ENCODE data around the gene ADGRB2.
"Not testable (repeated sequence)": the region's sequence is repeated elsewhere in the genome, so short reads cannot be mapped to it uniquely, and the experiment has no call there.

Gene ADGRB2

DNA sequence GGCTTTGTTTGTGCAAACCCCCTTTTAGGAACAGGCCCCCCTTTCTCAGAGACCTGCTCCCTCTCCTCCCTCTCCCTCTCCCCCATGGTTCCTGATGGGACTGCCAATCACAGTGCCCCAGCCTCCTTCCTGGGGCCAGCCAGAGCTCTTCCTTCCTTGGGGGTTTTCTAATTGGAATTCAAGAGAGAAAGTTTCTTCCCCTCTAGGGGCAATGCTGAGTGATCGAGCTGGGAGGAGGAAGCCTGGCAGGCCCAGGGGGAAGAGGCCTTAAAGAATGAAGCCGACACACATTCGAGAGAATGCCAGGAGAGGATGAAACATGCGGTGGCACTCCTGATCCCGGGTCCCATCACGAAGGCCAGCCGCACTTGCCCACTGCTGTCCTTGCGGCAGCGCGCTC is 39.0 kb downstream of the ADGRB2 start:
- DNase-seq = no peak

DNA sequence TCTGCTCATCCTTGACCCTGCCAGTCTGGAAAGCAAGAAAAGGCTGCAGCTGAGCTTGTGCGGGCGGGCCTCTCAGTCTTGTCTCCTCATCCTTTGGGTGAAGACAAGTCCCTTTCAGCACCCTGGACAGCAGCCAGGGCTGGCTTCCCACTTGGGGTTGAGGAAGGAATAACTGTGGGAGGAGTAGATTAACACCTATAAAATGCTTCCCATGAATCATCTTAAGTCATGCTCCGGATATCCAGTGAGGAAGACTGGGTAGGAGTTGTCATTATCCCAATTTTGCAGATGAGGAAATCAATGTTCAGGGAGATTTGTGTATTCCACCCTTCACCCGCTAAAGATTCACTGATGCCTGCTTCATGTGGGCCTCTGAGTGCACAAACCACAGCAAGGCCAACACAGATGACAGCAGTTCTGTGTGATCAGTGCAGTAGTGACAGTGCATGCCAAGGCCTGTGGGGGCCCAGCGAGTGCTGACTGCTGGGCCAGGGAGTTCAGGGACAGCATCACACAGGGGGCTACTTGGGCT is 40.2 kb downstream of the ADGRB2 start:
- DNase-seq = no peak

DNA sequence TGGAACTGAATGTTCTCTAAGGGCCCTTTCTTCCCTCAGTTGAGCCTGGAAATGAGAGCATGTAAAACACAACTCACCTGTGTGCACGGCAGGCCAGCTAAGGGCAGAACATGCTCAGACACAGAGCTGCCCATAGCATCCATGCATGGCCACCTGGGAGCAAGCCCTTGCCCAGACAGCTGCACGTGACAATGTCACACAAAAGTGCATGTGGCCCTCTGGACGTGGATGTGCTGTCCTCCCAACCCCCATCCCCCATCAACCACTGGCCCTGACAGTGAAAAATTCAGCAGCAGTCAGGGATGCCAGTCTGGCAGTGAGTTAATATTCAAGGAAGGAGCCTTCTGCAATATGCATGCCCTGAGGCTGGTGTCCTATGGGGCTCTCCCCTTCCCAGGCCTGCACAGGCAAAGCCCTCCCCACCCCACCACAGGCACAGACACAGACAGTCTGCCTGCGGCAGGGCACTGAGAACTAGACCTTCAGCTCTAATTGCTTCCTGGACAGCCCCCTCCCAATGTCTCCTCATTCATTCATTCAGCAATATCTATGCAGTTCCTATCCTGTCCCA is 45.7 kb downstream of the ADGRB2 start:
- no peak for DNase-seq

DNA sequence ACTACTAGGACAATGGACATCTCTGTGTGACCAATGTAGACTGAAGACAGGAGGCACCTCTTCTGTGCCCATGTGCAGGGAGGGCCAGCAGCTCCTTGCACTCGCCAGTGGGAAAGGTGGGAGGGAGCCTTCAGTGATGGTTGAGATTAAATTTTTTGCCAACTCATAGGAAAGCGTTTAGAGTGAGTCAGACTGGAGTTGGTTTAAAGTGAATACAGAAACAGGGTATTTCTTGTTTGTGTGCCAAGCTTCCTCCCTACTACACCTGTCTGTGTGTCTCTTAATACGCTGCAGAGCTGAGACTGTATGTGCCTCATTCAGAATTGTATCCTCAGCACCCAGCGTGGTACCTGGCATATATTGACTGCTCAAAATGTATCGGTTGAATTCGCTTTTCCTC is 46.8 kb downstream of the ADGRB2 start:
- no peak for DNase-seq

DNA sequence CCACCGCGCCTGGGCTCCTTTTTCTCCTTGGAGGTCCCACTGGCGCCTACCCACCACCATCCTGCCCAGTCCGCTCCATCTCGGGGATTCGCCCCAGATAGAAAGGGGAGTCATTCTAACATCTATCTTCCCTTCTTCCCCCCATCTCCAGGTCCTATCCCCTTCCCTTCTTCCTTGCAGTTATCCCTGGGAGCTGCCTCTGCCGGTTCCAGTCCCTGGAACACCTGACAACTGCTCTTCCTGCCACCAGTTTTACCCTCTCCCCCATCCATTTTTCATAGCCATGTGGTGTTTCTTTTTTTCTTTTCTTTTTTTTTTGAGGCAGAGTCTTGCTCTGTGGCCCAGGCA is 48.3 kb downstream of the ADGRB2 start:
- no peak for DNase-seq

DNA sequence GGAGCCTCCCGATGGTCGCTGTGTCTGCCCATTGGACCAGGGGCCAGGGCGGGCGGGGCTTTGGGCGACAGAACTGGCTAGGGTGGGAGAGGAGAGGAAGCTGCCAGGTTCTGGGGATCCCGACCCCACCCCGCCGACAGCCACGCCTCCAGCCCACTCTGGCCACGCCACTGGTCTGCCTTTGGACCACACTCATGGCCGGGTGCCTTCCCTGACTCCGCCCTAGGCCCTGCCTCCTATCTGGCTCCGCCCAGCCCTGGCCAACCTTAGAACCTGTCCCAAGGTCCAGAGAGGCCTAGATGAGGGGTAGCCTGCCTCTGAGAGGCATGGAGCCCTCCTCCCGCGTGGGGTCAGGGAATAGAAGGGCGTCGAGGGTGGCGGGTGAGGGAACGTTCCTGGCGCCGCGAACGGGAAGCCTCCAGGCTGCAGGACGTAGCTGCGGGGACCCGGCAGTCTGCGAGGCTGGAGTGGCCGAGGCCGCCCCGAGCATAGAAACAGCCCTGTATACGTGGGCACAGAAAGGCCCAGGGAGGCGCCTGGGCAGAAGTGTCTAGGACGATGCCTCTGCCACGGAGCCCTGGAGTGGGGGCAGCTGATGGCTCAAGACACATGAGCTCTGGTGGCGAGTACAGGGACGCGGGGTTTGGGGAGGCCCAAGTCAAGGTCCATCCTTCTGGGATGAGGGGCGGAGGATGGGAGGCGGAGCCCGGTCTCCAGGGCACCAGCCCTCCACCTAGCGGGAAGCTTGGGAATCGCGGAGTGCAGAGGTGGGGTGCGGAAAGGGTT is 48.9 kb downstream of the ADGRB2 start:
- DNase-seq = no peak

DNA sequence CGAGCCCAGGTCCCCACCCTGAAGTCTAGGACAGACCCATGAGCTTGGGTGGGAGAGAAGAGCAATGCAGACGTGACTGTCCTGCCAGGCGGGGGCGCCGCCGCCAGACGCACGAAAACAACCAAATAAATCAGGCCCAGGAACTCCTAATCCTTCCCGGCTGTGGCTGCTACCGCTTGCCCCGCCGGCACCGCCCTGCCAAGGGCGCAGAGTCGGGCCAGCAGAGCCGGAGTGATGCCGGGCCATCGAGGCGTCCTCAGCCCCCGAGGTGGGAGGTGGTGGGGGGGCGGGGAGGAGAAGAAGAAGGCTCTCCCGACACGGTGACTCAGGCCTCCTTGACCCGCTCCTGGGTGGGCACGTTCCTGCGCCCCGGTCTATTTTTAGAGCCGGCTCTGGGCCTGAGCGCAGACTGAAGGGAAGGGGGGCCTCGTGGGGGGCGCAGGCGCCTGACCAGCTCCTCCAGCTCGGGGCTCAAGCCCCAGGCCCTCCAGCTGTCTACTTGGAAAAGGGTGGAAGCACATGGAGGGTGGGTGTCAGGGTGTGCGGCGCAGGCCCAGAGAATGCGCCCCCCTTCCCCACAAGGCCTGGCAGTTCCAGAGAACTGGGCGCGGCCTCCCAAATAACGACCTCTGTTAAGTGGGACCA is 49.6 kb downstream of the ADGRB2 start:
- DNase-seq = no peak

DNA sequence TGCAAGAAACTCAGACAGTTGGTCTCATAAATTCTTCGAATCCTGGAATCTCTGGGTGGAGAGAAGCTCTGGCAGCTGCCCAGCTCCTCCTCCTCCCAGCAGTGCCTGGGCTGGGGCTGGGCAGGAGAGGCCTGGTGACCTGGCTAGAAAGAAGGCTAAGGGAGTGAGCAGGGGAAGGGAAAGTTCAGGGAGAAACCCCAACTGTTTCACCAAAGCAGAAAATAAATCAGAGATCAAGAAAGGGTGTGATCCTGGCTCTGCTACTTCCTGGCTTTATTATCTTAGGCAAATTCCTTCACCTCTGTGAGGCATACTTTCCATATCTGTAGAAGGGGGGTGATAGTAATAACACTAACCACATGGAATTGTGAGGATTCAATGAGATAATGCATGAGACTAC is 51.5 kb downstream of the ADGRB2 start:
- DNase-seq = no peak

DNA sequence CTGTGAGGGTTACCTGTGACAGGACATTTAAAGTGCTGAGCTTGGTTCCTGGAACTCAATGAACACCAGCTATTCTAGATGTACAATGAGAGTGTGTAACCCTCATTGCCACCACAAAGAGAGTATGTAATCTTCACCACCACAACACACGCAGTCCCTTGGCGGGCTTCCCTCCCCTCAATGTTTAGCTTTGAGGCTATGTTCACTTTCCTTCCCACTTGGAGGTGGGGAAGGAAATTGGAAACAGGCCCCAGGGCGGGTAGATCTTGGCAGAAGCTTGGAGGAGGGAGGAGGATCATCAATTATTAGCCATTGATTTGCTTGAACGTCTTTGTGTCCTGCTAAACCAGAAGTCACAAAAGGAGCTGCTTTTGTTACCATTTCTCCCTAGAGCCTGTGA is 52.1 kb downstream of the ADGRB2 start:
- DNase-seq = no peak

DNA sequence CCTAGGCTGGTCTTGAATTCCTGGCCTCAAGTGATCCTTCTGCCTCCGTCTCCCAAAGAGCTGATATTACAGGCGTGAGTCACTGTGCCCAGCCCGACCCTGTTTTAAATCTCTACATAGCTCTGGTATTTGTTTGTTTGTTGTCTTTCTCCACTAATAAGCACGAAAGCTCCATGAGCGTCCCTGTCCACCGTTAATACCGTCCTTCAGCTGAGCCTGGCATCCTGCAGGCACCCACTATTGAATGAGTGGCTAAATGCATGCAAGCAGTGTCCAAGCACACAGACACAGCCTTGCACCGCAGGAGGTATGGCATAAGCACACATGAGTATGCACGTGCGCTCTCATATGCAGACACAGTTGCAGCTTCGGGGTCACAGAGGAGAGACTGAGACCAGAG is 55.8 kb downstream of the ADGRB2 start:
- DNase-seq = no peak

DNA sequence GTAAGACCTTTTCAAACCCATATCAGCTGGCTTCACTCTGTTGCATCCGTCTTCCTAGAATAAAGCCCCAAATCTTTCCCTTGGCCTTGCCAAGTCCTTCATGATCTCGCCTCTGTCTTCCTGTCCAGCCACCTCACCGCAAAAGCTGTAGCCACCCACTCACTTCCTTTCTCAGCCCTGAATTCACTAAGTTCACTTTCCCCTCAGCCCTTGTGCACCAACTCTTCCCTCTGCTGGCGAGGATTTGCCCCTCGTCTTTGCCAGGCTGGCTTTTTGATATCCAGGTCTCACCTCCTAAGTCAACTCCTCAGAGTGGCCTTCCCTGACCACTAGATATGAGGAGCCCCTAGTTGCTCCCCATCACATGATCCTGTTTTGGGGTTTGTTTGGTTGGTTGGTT is 56.4 kb downstream of the ADGRB2 start:
- no peak for DNase-seq

DNA sequence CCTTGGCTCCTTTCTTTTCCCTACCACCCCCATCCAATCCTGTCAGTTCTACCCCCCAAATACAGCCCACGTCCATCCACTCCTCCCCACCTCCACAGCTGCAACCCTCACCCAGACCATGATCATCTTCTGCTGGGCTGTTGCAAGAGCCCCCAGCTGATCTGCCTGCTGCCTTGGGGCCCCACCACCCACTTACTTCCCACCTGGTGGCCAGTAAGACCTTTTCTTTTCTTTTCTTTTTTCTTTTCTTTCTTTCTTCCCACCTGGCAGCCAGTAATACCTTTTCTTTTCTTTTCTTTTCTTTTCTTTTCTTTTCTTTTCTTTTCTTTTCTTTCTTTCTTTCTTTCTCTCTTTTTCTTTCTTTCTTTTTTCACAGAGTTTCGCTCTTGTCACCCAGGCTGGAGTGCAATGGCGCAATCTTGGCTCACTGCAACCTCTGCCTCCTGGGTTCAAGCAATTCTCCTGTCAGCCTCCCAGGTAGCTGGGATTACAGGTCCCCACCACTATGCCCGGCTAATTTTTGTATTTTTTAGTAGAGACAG is 57.0 kb downstream of the ADGRB2 start:
- DNase-seq = not testable (repeated sequence)

DNA sequence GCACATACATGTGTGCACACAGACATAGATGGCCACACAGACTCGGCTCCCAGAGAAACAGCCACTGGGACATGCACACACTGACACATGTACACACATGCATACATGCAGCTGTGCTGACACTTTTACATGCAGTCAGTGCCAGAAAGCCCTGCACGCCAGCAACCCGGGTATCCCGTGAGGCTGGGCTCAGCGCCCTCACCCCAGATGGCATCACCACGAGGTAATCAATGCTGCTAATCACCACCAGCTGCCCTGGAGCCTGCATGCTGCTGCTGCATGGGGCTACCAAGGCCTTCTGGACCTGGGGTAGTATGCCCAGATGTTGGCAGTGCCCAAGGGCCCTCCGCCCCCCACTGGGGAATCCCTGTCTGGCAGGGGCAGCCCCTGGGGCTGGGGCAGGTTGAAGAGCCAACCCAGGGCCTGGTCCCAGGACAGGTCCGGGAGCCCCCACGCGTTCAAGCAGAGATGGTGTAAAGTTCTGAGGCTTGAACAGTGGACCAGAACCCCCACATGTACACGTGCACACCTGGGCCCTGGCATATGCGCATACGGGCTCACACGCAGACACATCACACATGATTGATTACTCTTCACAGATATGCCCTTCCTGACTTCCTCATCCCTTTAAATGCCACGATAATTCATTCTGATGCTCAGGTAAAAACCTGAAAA is 57.6 kb downstream of the ADGRB2 start:
- peak; percentile 72 for DNase-seq

DNA sequence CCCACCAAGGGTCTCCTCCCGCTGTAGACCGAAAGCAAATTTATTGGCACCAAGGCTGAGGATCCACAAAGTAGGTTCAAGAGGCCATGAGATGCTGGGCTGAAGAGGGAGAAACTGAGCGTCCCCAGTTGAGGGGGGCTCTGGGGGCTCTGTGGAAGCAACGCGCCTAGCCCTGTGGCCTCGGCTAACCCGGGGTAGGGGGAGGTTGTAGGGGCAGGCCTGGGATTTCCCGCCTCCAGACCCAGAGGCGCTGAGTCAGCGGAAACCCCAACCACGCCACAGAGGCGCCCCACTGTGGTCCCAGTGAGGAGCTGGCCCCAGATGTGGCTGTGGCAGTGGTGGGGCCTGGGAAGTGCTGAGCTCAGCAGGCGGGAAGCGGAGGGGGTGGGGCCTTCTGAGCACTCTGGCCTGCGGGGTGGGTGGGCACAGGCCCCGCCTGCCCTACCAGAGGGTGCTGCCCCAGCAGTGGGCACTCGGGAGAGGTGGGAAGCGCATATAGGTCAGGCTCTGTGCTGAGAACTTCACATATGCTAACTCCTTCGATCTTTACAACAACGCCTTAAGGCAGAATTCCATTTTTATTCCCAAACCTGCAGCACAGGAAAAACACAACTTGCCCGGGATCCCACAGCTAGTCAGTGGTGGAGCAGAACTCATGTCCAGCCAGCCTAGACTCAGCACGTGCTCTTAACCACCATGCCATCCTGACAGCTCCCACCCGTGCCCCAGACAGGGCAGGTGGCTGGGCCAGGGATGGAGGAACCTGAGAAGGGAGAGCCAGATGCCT is 58.9 kb downstream of the ADGRB2 start:
- DNase-seq = no peak

DNA sequence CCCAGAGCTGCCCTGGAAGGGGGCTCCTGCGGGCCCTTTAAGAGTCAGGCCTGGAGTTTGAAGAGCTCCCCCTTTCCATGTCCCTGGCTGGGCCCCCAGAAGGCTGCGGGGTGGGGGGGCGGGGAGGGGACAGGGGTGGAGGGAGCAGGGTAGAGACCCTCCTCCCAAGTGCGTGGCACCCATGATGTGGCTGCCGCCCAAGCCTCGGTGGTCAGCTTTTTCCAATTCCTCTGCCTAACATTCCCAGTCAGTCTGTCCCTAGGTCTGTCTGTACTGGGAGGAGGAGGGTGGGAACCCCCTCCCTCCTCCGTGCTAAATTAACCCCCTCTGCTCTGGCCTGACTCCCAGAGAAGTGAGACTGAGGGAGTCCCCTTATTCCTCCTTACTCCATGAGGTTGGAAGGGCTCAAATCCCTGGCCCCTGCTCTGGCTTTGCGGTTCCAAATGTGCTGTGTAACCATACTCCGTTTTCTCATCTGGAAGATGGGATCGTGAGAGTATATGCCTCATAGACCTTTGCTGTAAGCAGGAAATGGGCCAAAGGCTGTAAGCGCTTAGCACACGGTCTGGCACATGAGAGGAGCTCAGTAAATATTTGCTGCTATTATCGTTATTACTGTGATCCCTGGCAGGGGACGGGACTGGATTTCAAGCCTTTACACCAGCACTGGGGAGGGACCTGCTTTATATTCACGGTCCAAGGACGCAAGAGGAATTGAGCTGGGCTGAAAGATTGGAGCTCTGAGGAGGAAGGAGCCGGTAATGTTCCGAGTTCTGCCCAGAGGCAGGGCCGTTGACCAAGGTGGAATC is 59.7 kb downstream of the ADGRB2 start:
- no peak for DNase-seq

DNA sequence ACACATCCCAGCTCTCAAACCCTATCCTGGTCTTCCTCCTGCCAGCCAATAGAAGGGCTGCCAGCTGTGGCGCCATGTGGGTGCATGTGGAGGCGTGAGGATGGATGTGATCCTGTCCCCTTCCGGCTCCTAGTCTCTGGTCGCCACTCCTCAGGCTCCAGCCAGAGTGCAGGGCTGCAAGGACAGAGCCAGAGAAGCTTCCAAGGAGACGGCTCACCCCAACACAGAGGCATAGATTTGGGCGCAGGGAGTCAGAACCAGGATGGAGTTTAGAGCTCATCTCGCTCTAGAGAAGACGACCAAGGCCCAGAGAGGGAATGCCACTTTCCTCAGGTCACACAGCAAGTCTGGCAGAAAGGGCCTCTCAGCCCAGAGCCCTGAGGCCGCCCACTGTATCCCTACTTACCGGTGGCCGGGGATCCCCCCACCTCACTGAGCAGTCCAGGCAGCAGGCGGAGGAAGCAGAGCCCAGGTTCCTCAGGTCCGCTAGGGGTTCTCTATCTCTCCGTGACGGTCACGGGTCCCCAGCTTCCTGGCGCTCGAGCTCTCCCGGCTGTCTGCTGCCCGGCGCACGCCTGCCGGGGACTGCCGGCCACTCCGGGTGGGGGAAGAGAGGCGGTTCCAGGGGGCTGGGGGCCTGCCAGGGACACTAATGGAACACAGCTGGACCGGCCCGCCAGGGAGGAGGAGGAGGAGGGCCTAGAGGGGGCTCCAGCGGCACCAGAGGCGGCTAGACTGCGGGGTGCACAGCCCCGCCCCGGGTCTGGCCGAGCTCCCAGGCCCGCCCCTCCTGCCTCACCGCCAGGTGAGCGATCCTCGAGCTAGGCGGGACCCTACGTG is 60.5 kb downstream of the ADGRB2 start, which contains the start of gene COL16A1:
Gene COL16A1, minus strand, starts transcription at position 587 of the 840 bp plus-strand sequence. CDS start 1,824 bp downstream, outside the sequence.
- DNase-seq = peak; percentile 28

DNA sequence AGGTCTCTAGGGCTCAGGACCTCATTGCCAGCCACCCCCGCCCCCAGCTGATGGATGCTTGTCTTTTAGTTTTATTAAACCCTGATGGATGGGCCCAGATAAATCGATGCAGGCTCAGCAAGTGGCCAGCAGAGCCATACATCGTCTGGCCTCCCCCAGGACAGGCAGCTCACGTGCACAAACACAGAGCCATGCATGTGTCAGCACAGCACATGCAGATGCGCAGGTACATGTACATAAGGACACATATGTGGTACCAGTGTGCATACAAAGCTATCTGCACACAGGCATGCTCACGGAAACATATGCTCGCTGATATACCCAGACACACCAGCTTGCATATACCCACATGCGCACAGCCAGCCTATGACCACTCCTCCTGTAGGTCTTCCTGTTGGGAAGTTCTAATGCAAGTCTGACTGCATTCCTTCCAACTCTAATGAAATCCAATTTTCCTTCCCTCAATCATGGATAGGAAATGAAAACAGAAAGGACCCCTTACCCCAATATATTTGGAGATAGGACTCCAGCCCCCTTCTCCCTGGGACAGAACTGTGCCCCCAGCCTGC is 61.2 kb downstream of the ADGRB2 start:
- DNase-seq = no peak

DNA sequence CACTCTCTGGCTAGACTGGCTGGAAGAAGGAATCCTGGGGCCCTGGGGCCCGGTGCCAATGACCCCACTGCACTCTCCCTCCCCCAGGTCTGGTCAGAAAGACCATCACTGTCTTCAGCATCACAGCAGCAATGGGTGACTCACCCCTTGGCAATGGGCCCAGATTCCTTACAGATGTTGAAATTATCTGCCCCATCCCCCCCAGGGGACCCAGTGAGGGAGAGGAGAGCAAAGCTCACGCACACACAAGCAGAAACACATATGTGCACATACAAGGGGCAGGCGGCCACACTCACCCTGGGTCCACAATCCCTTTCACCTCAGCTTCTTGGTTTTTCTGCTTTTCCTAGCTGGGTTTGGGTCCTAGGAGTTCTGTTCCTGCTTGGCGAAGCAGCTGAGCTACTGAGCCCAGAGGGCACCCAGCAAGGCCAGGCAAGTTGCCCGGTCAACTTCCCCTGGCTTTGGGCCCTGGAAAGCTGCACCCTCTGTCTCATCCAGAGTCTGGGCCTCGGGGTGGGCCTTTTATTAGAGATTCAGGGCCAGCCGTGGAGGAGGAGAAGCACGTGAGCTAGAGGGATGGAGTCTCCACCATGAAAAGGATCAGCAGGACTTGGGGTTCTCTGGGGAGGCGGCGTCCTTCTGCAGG is 62.9 kb downstream of the ADGRB2 start:
- DNase-seq = peak; percentile 41

DNA sequence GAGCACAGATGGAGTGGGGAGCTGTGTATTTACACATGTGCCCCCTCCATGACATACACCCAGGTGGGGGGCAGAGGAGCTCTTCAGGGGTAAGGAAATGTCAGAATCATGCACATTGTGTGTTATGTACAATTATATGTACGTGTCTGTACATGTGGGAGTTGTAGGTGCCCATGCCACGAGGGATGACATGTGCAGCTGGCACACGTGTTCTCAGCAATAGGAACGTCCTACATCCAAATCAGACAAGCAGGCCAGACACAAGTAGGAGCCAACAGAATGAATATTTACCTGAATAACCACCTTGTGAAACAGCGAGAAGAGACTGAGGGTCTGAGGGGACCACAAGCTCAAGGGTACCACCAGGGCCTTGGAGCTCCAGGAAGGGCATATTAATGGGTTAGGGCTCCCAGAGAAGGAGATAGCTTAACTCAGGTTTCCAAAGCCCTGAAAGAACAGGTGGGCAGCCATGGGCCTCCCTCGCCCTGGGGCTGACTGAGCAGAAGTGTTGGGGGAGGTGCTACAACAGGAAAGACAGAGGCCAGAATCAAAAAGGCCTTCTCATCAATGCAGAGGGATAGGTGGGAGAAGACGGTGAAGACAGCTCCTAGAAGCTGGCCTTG is 63.6 kb downstream of the ADGRB2 start:
- DNase-seq = no peak
